Activated CD8-positive, alpha-beta memory T cell treated with anti-CD3 and anti-CD28 coated beads, Interleukin-2, amount 50 U/mL, for 24 hours (primary cell): ENCODE data around the gene SBNO2.
"Not testable (repeated sequence)": the region's sequence is repeated elsewhere in the genome, so short reads cannot be mapped to it uniquely, and the experiment has no call there.

Experiments used
- DNase-seq: peaks from one replicate; pipeline ENCODE4 v3.0.0-alpha.2; 2020; ENCODE audit errors: extremely low read depth

The SBNO2 gene

GRCh38 chr19:1119475-1120217 lies 54.4 kb downstream of the SBNO2 start:
- DNase-seq: no peak

- DNase-seq: no peak
These were observed 55.1 kb downstream of the SBNO2 start for GRCh38 chr19:1118999-1119398.

GRCh38 chr19:1117654-1118053 lies 56.4 kb downstream of the SBNO2 start:
- DNase-seq: no peak

- DNase-seq: no peak
These were observed 57.1 kb downstream of the SBNO2 start for GRCh38 chr19:1116726-1117581.

GRCh38 chr19:1115646-1116420 lies 58.2 kb downstream of the SBNO2 start:
- DNase-seq: no peak

- not testable (repeated sequence) for DNase-seq
These were observed 59.3 kb downstream of the SBNO2 start for GRCh38 chr19:1114728-1115127.

GRCh38 chr19:1113986-1114483 lies 60.0 kb downstream of the SBNO2 start:
- DNase-seq: no peak

GRCh38 chr19:1113030-1113985 lies 60.8 kb downstream of the SBNO2 start:
- no peak for DNase-seq

GRCh38 chr19:1112268-1113029 lies 61.6 kb downstream of the SBNO2 start:
- DNase-seq: no peak

- DNase-seq: no peak
These were observed 62.3 kb downstream of the SBNO2 start for GRCh38 chr19:1111641-1112267.

- no peak for DNase-seq
These were observed 63.0 kb downstream of the SBNO2 start for GRCh38 chr19:1110809-1111640.

GRCh38 chr19:1109697-1110671 lies 64.1 kb downstream of the SBNO2 start:
- DNase-seq: no peak

GRCh38 chr19:1109032-1109551 lies 65.0 kb downstream of the SBNO2 start:
- no peak for DNase-seq

- no peak for DNase-seq
These were observed 65.6 kb downstream of the SBNO2 start for GRCh38 chr19:1108291-1109031.

GRCh38 chr19:1107661-1108261 lies 66.3 kb downstream of the SBNO2 start:
- no peak for DNase-seq
